Measurements from ENCODE around the gene PARD3B.

DNA sequence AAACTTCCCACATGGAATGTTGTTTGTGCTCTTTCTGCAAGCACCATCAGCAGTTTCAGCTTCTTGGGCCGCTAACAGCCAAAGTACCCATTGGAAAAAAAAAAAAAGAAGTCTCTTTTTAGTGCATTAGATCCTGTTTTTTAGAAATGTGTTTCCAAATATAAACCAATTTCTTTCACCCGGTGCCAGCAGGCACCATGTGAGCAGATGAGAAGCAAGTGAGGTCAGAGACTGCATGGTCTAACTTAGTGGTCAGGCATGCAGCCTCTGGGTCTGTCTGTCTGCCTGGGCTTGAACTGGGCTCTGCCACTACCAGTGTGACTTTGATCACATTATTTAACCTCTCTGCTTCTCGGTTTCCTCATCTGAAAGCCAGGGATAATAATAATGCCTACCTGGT lies 1061.9 kb downstream of the PARD3B start:
- TF ChIP-seq, protein P1, sequence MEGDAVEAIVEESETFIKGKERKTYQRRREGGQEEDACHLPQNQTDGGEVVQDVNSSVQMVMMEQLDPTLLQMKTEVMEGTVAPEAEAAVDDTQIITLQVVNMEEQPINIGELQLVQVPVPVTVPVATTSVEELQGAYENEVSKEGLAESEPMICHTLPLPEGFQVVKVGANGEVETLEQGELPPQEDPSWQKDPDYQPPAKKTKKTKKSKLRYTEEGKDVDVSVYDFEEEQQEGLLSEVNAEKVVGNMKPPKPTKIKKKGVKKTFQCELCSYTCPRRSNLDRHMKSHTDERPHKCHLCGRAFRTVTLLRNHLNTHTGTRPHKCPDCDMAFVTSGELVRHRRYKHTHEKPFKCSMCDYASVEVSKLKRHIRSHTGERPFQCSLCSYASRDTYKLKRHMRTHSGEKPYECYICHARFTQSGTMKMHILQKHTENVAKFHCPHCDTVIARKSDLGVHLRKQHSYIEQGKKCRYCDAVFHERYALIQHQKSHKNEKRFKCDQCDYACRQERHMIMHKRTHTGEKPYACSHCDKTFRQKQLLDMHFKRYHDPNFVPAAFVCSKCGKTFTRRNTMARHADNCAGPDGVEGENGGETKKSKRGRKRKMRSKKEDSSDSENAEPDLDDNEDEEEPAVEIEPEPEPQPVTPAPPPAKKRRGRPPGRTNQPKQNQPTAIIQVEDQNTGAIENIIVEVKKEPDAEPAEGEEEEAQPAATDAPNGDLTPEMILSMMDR (IDR thresholded peaks at IDR 0.05): no peak
- TF ChIP-seq POLR2A (IDR thresholded peaks at IDR 0.05): no peak
- no peak for TF ChIP-seq POLR2AphosphoS5 (IDR thresholded peaks at IDR 0.05)

Measured in prostate gland (tissue), 2 donors.